OCI-LY1 (cell line): ENCODE data around the gene FGFR2.

ENCODE experiments used
- H2AFZ ChIP-seq: fragments of 200-600 bp; sonication (generic), shearing (Covaris generic); 2 replicates; pipeline ENCODE4 v1.6.0; 2014; ENCODE audit warnings: antibody characterized with exemption, mild to moderate bottlenecking, low read length
- H3F3A ChIP-seq: fragments of 200-600 bp; sonication (generic), shearing (Covaris generic); 2 replicates; pipeline ENCODE4 v1.6.0; 2014; ENCODE audit warnings: mild to moderate bottlenecking, antibody characterized with exemption, low read length, moderate library complexity; ENCODE audit not compliant: insufficient read depth
- H3K27ac ChIP-seq: fragments of 200-600 bp; sonication (generic); 2 replicates; pipeline ENCODE4 v1.5.1; 2014; ENCODE audit warnings: low read length, mixed run types, mild to moderate bottlenecking, low read depth; ENCODE audit not compliant: poor library complexity, severe bottlenecking
- H3K27me3 ChIP-seq: fragments of 200-600 bp; sonication (generic); 2 replicates; pipeline ENCODE4 v1.6.0; 2014; ENCODE audit warnings: antibody characterized with exemption, mild to moderate bottlenecking, low read length, moderate library complexity; ENCODE audit not compliant: insufficient read depth
- H3K36me3 ChIP-seq: fragments of 200-600 bp; sonication (generic); 2 replicates; pipeline ENCODE4 v1.6.1; 2014; ENCODE audit warnings: mild to moderate bottlenecking, antibody characterized with exemption, low read length, moderate library complexity, mixed read lengths; ENCODE audit not compliant: insufficient read depth
- H3K4me1 ChIP-seq: fragments of 200-600 bp; sonication (generic); 2 replicates; pipeline ENCODE4 v1.5.1; 2014; ENCODE audit warnings: mild to moderate bottlenecking, low read length, moderate library complexity; ENCODE audit not compliant: insufficient read depth, severe bottlenecking
- H3K4me2 ChIP-seq: fragments of 200-600 bp; sonication (generic), shearing (Covaris generic); 2 replicates; pipeline ENCODE4 v1.6.1; 2014; ENCODE audit warnings: low read length
- H3K4me3 ChIP-seq: fragments of 200-600 bp; sonication (generic); 2 replicates; pipeline ENCODE4 v1.5.1; 2014; ENCODE audit warnings: low read length, low read depth, mild to moderate bottlenecking, mixed read lengths; ENCODE audit not compliant: poor library complexity, severe bottlenecking
- H3K79me2 ChIP-seq: fragments of 200-600 bp; shearing (Covaris generic); 2 replicates; pipeline ENCODE4 v1.6.1; 2016; ENCODE audit warnings: mixed run types, low read length, mixed read lengths; ENCODE audit not compliant: insufficient read depth
- H3K9ac ChIP-seq: fragments of 200-600 bp; sonication (generic), shearing (Covaris generic); 2 replicates; pipeline ENCODE4 v1.6.1; 2014; ENCODE audit warnings: mild to moderate bottlenecking, low read length, mixed read lengths
- H3K9me2 ChIP-seq: fragments of 200-600 bp; sonication (generic), shearing (Covaris generic); 2 replicates; pipeline ENCODE4 v1.6.1; 2014; ENCODE audit warnings: low read depth, mild to moderate bottlenecking, low read length, mixed read lengths
- H3K9me3 ChIP-seq: fragments of 200-600 bp; shearing (Covaris generic); 2 replicates; pipeline ENCODE4 v1.6.1; 2014; ENCODE audit warnings: low read length, mixed read lengths
- H4K20me1 ChIP-seq: fragments of 200-600 bp; sonication (generic), shearing (Covaris generic); 2 replicates; pipeline ENCODE4 v1.6.0; 2016; ENCODE audit warnings: mild to moderate bottlenecking, low read length; ENCODE audit not compliant: insufficient read depth
- CTCF ChIP-seq: fragments of 200-600 bp; sonication (generic), shearing (Covaris generic); IDR thresholded peaks from 2 replicates; pipeline ENCODE4 v1.5.1; 2017; ENCODE audit warnings: mild to moderate bottlenecking, antibody characterized with exemption, low read length, moderate library complexity, mixed read lengths
- EZH2 ChIP-seq: fragments of 200-600 bp; sonication (generic), shearing (Covaris generic); IDR thresholded peaks from 2 replicates; pipeline ENCODE4 v1.8.0; 2017; ENCODE audit warnings: borderline replicate concordance, mixed run types, mild to moderate bottlenecking, antibody characterized with exemption, low read length, moderate library complexity, mixed read lengths

FGFR2 gene

GRCh38 chr10:121448766-121449421 is 149.3 kb downstream of the FGFR2 start:
- TF ChIP-seq EZH2, result no peak
- TF ChIP-seq CTCF, result no peak
- Histone ChIP-seq H3K4me3 (no peak overlapping the region), H3K36me3 (no peaks in the 10 kb centered on the region), H3K27ac (no peak overlapping the region), H3K79me2 (no peaks in the 10 kb centered on the region), H3K27me3 (no peaks in the 10 kb centered on the region; the same call in 1 of the 2 replicates), H3K9ac (no peak overlapping the region), H3K9me3 (no peaks in the 10 kb centered on the region), H3K4me1 (no peaks in the 10 kb centered on the region), H3K9me2 (no peaks in the 10 kb centered on the region), H2AFZ (no peak overlapping the region), H4K20me1 (no peaks in the 10 kb centered on the region), H3K4me2 (no peak overlapping the region), H3F3A (no peaks in the 10 kb centered on the region)

- H3K4me2 ChIP-seq, result no peak overlapping the region
- no peaks in the 10 kb centered on the region; the same call in 1 of the 2 replicates for H3K27me3 ChIP-seq
- no peak overlapping the region for H3K9ac ChIP-seq
- no peaks in the 10 kb centered on the region for H3K9me3 ChIP-seq
- H3F3A ChIP-seq, result no peaks in the 10 kb centered on the region
- H3K36me3 ChIP-seq, result no peaks in the 10 kb centered on the region
- H3K9me2 ChIP-seq, result no peaks in the 10 kb centered on the region
- H3K4me3 ChIP-seq, result no peak overlapping the region
- no peaks in the 10 kb centered on the region for H3K79me2 ChIP-seq
- H4K20me1 ChIP-seq, result no peaks in the 10 kb centered on the region
- no peak for TF ChIP-seq EZH2
- no peak for TF ChIP-seq CTCF
- no peak overlapping the region for H2AFZ ChIP-seq
- H3K4me1 ChIP-seq, result no peaks in the 10 kb centered on the region
- H3K27ac ChIP-seq, result no peak overlapping the region
Measured at GRCh38 chr10:121444520-121445165, 153.6 kb downstream of the FGFR2 start.

- no peaks in the 10 kb centered on the region for H3K36me3 ChIP-seq
- no peaks in the 10 kb centered on the region for H3K4me1 ChIP-seq
- no peaks in the 10 kb centered on the region for H3K9me3 ChIP-seq
- no peak overlapping the region for H3K27ac ChIP-seq
- no peak overlapping the region for H3K4me3 ChIP-seq
- H3K9me2 ChIP-seq, result no peaks in the 10 kb centered on the region
- no peak overlapping the region for H3K9ac ChIP-seq
- no peak overlapping the region for H3K4me2 ChIP-seq
- no peaks in the 10 kb centered on the region for H4K20me1 ChIP-seq
- no peaks in the 10 kb centered on the region; the same call in 1 of the 2 replicates for H3K27me3 ChIP-seq
- no peak overlapping the region for H2AFZ ChIP-seq
- H3K79me2 ChIP-seq, result no peaks in the 10 kb centered on the region
- no peaks in the 10 kb centered on the region for H3F3A ChIP-seq
- TF ChIP-seq CTCF, result no peak
- TF ChIP-seq EZH2, result no peak
Measured at GRCh38 chr10:121442086-121442935, 155.9 kb downstream of the FGFR2 start.
